Lung (tissue), 12 donors: ENCODE results near the gene IMPDH2. TPM values are rescaled to one million over a fixed set of nuclear protein-coding genes. Genes with fewer than 3 reads are reported as not detected.

Source experiments
- ATAC-seq: fragments of 200-7000 bp; cut with Tn5 transposase; one replicate; pipeline ENCODE4 v1.9.1; 2020; ENCODE audit warnings: moderate number of reproducible peaks; ENCODE audit not compliant: insufficient read depth, low FRiP score
- DNase-seq, 3 donors: peaks; one replicate each; pipeline ENCODE4 v3.0.0-alpha.2; 2013 to 2017
- H3K27ac ChIP-seq, 2 donors: one replicate each; pipeline ENCODE4 v1.5.1; 2013; ENCODE audit warnings: mild to moderate bottlenecking in 2 of 2, moderate library complexity in 2 of 2, control low read depth in 1 of 2, inconsistent platforms in 1 of 2, low read depth in 1 of 2, low read length in 1 of 2
- H3K27me3 ChIP-seq, 3 donors: one replicate each; pipeline ENCODE4 v1.5.1; 2013; ENCODE audit warnings: low read length in 2 of 3; ENCODE audit not compliant: control insufficient read depth in 3 of 3, insufficient read depth in 3 of 3
- H3K36me3 ChIP-seq, 4 donors: one replicate each; pipeline ENCODE4 v1.5.1; 2013; ENCODE audit warnings: low read length in 4 of 4, mild to moderate bottlenecking in 1 of 4, moderate library complexity in 1 of 4; ENCODE audit not compliant: control insufficient read depth in 4 of 4, insufficient read depth in 4 of 4
- H3K4me1 ChIP-seq, 5 donors: one replicate each; pipeline ENCODE4 v1.5.1; 2013; ENCODE audit warnings: low read length in 5 of 5, mild to moderate bottlenecking in 2 of 5, moderate library complexity in 1 of 5; ENCODE audit not compliant: control insufficient read depth in 5 of 5, insufficient read depth in 5 of 5
- H3K4me3 ChIP-seq: one replicate; pipeline ENCODE4 v1.5.1; 2013; ENCODE audit warnings: mild to moderate bottlenecking, control low read depth, moderate library complexity
- H3K9ac ChIP-seq, 2 donors: one replicate each; pipeline ENCODE4 v1.5.1; 2013; ENCODE audit warnings: low read length in 2 of 2, control low read depth in 1 of 2; ENCODE audit not compliant: insufficient read depth in 1 of 2
- H3K9me3 ChIP-seq, 4 donors: one replicate each; pipeline ENCODE4 v1.5.1; 2013; ENCODE audit warnings: low read length in 3 of 4, mild to moderate bottlenecking in 1 of 4, moderate library complexity in 1 of 4; ENCODE audit not compliant: control insufficient read depth in 4 of 4, insufficient read depth in 3 of 4
- WGBS, 2 donors: extraction: QIAGEN DNeasy Blood & Tissue Kit; methylation state at CpG; one replicate each; pipeline ENCODE4 v1.1.7; 2013; 5-methylcytosine and 5-hydroxymethylcytosine counted together
- polyA plus RNA-seq, 2 donors: library from polyadenylated mRNA; stranded (reverse); fragments of 200-250 nt; gene quantifications; one replicate each; pipeline ENCODE4 v1.2.1, GENCODE V29; 2013
- total RNA-seq, 2 donors: library from RNA; depleted of rRNA in 1 of 2; stranded (reverse); fragments of >200 nt in 1 of 2; gene quantifications; one replicate each; pipeline ENCODE4 v1.2.1, GENCODE V29; 2014 to 2021
- TF ChIP-seq, protein P1 (sequence below): IDR thresholded peaks from 2 replicates; pipeline ENCODE4 v1.5.1; 2012; ENCODE audit warnings: mild to moderate bottlenecking; ENCODE audit errors: control extremely low read depth, extremely low read depth
- donor health status: control.
- donor health status: control.
- donor health status: Bipolar disorder and iron deficiency.
- donor health status: healthy.
- donor health status: DM: yes; HTN: yes; CAD: no.

The IMPDH2 gene
- total and polyA plus RNA-seq, 4 donors: 129 to 216 (median 160) TPM

- H3K36me3 ChIP-seq: peaks cover 8 to 39% (median 35%) of the 10 kb centered on the region in 4 donors
- WGBS, 2 donors: 69 to 91% methylated on average over 3 of the region's 3 CpGs
- H3K9me3 ChIP-seq: no peaks in the 10 kb centered on the region
- no peak overlapping the region for H3K4me3 ChIP-seq
- no peak overlapping the region for H3K9ac ChIP-seq
- no peak overlapping the region for H3K27ac ChIP-seq
- TF ChIP-seq, protein P1, sequence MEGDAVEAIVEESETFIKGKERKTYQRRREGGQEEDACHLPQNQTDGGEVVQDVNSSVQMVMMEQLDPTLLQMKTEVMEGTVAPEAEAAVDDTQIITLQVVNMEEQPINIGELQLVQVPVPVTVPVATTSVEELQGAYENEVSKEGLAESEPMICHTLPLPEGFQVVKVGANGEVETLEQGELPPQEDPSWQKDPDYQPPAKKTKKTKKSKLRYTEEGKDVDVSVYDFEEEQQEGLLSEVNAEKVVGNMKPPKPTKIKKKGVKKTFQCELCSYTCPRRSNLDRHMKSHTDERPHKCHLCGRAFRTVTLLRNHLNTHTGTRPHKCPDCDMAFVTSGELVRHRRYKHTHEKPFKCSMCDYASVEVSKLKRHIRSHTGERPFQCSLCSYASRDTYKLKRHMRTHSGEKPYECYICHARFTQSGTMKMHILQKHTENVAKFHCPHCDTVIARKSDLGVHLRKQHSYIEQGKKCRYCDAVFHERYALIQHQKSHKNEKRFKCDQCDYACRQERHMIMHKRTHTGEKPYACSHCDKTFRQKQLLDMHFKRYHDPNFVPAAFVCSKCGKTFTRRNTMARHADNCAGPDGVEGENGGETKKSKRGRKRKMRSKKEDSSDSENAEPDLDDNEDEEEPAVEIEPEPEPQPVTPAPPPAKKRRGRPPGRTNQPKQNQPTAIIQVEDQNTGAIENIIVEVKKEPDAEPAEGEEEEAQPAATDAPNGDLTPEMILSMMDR: no peak
- H3K27me3 ChIP-seq: no peaks in the 10 kb centered on the region
- H3K4me1 ChIP-seq: peaks cover 0 to 5% (median 0%) of the 10 kb centered on the region in 5 donors
- DNase-seq: no peak
- ATAC-seq: no peak
These were observed 6.1 kb upstream of the IMPDH2 start for GRCh38 chr3:49035281-49035680.

DNA sequence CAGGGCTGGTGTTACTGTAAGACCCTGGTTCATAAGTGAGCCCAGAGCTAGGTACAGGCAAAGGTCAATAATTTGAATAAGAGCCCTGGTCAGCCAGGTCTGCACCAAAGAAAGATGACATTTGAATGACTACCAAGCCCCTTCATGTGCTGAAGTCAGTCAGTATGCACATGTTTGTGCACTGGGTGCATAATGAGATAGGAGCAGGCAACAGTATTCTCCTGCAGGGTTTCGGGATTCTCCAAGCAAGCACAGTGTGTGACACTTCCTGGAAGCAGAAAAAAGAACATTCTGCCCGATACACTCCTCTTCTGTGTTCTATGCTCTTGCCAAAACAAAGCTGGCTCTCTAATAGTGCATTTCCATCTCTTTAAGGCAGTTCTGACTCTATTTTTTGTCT, 5.5 kb upstream of the IMPDH2 start:
- H3K27ac ChIP-seq: no peak overlapping the region
- peaks cover 0 to 6% (median 0%) of the 10 kb centered on the region in 5 donors for H3K4me1 ChIP-seq
- TF ChIP-seq, protein P1: no peak
- H3K36me3 ChIP-seq: peaks cover 5 to 38% (median 33%) of the 10 kb centered on the region in 4 donors
- no peak overlapping the region for H3K9ac ChIP-seq
- H3K27me3 ChIP-seq: no peaks in the 10 kb centered on the region
- no peak overlapping the region for H3K4me3 ChIP-seq
- DNase-seq (no peak), ATAC-seq (no peak)
- WGBS, 2 donors: 96 to 100% methylated on average over 2 of the region's 2 CpGs
- H3K9me3 ChIP-seq: no peaks in the 10 kb centered on the region

GRCh38 chr3:49032646-49033304, 3.6 kb upstream of the IMPDH2 start:
- TF ChIP-seq, protein P1: no peak
- Histone ChIP-seq H3K27me3 (no peaks in the 10 kb centered on the region), H3K27ac (no peak overlapping the region), H3K4me1 (peaks cover 5 to 21% (median 7%) of the 10 kb centered on the region in 5 donors), H3K36me3 (peaks cover 5 to 36% (median 34%) of the 10 kb centered on the region in 4 donors), H3K9ac (no peak overlapping the region), H3K9me3 (no peaks in the 10 kb centered on the region), H3K4me3 (no peak overlapping the region)
- WGBS, 2 donors: 91 to 97% methylated on average over 6 of the region's 6 CpGs
- DNase-seq: peak in 1 of 3 donors; percentile 30
- no peak for ATAC-seq
